SHP77 (cell line): Measurements from ENCODE around the gene PEAK1.

Source experiments
- DNase-seq, 2 experiments: peaks; one replicate each; lab custom pipeline; 2025; lab: John Stamatoyannopoulos, UW

PEAK1 gene, protein sequence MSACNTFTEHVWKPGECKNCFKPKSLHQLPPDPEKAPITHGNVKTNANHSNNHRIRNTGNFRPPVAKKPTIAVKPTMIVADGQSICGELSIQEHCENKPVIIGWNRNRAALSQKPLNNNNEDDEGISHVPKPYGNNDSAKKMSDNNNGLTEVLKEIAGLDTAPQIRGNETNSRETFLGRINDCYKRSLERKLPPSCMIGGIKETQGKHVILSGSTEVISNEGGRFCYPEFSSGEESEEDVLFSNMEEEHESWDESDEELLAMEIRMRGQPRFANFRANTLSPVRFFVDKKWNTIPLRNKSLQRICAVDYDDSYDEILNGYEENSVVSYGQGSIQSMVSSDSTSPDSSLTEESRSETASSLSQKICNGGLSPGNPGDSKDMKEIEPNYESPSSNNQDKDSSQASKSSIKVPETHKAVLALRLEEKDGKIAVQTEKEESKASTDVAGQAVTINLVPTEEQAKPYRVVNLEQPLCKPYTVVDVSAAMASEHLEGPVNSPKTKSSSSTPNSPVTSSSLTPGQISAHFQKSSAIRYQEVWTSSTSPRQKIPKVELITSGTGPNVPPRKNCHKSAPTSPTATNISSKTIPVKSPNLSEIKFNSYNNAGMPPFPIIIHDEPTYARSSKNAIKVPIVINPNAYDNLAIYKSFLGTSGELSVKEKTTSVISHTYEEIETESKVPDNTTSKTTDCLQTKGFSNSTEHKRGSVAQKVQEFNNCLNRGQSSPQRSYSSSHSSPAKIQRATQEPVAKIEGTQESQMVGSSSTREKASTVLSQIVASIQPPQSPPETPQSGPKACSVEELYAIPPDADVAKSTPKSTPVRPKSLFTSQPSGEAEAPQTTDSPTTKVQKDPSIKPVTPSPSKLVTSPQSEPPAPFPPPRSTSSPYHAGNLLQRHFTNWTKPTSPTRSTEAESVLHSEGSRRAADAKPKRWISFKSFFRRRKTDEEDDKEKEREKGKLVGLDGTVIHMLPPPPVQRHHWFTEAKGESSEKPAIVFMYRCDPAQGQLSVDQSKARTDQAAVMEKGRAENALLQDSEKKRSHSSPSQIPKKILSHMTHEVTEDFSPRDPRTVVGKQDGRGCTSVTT (N-terminal part only)

DNA sequence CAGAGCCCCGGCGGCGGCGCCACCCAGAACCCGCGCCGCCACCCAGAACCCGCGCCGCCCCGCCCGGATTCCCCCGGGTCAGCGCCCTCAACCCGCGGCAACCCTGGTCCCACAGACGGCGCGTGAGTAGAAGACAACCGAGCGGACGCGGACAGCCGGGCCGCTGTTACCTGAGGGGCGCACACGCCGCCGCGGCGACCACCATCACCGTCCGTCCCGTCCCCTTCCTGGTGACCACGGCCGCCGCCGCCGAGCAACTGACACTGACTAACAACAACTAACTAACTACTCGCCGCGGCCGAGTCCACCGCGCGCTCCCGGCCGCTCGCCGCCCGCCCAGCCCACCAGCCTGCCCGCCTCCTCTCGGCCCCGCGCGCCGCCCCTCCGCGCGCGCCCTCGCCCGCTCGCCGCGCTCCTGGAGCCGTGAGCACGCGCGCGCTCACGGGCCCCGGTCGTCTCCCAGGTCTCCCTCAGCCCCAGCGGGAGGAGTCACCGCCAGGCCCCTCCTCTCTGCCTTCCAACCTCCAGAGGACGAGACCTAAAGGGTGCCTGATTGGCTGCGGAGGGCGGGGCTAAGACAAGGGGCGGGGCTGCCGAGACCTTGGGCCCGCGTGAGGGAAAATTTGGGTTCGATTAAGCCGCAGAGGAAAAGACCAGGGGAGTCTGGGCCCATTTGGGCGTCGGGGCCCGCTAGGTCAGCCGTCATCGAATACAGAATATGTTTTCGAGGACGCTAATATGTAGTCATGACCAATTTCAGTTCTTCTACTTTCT is at the start of gene PEAK1:
PEAK1 (minus strand) TSS at position 269 of the 774 bp plus-strand sequence. CDS start 238,178 bp downstream, outside the sequence.
- DNase-seq = peak; percentile 97 to 98

GRCh38 chr15:77468896-77469295 is 49.0 kb upstream of the PEAK1 start:
- DNase-seq = no peak

- DNase-seq = no peak
Measured at GRCh38 chr15:77466521-77466920, 46.6 kb upstream of the PEAK1 start.

DNA sequence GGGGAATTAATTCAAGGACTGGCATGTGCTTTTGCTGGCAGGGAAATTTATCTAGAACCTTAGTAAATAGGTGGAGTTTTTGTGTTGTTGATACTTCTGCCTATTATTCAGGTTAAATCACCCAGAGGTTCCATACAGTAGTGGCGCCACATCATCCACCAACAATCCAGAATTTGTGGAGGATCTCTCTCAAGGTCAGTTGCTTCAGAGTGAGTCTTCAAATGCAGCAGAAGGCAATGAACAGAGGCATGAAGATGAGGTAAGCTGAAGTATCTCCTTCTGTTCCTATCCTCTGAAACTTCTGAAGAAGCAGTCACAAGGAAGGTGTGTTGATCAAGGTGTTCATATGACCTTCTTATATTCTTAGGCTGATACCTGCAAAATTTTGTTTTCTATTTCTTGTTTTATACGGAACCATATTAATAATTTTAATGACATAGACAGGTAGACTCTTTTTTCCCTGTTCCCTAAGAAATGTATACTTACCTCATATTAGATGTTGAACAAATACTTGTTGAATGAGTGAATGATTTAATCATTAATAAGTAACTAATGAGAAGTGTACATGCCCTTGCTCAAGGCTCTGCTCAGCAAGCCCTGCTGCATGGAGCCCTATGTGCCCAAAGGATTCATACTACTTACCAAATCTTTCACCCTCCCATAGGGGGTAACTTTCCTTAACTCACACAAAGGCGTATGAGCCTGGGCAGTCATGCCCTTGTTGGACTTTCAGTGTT is 44.4 kb upstream of the PEAK1 start:
- no peak for DNase-seq

DNA sequence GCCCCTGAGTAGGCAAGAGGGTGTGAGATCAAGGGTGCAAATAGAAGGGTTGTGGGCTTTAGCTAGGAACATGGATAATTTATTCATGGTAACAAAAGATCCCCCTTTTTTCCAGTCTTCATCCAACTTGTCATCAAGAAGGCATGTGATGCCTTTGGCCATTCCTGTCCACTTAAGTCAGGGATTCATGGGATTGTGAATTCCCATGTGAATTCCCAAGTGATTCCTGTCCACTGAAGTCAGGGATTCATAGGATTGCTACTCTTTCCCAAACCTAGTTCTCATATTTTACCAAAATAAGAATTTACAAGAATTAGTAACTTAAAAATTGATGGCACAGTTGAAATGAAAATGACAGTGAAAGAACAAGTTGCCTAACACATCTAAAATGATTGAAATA is 41.6 kb upstream of the PEAK1 start:
- no peak for DNase-seq

DNA sequence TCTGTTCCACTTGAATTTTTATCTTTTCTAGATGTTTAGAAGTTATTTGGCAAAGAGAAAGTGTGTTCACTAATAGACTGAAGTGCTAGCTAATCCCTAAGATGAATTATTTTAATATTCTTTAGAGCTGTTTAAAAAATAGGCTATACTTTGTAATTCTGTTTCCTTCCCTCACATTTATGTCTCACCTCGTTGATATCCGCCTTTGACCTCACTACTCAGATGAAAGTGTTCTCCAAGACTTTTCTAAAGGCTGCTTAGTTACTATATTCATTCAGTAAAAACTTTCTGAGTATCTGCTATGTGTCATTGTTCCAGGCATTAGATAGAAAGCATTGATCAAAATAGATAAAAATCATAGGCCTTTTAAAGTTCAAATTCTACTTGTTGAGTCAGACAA is 39.1 kb upstream of the PEAK1 start:
- DNase-seq = no peak

GRCh38 chr15:77457905-77458265 is 38.0 kb upstream of the PEAK1 start:
- no peak for DNase-seq

- DNase-seq = no peak
Measured at GRCh38 chr15:77457191-77457904, 37.4 kb upstream of the PEAK1 start.

GRCh38 chr15:77456746-77457145 is 36.8 kb upstream of the PEAK1 start:
- no peak for DNase-seq

- no peak for DNase-seq
Measured at GRCh38 chr15:77455696-77456321, 35.9 kb upstream of the PEAK1 start.

DNA sequence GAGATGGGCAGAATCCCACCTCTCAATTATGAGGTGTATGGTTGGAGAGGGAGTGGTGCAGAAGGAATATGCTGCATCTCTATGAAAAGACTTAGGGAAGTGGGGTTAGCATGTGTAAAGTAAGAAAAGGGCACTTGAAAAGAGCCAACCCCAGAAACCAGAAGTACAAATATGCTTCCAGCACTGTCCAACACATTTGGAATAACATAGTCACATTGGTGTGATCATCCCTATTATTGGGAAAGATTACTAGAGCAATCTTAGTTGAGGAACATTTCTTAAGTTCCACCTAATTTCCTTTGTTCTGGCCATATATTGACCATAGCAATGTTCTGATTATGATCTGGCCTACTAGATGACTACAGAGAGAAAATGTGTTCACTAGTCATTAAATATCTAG is 35.0 kb upstream of the PEAK1 start:
- no peak for DNase-seq

DNA sequence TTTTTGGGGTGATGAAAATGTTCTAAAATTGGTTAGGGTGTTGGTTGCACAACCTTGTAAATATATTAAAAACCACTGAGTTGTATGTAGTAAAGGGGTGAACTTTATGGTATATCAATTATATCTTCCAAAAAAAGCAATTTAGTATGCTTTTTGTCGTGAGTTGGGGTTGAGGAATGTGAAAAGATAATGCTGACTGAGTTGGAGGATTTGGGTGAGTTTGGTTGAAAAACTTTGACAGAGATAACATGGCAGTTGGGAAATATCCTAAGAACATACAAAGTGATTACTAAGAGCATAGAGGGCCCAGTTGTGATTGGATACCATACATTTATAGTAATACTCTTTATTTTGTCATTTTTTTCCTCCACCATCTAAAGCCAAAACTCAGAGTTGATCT is 34.4 kb upstream of the PEAK1 start:
- no peak for DNase-seq

DNA sequence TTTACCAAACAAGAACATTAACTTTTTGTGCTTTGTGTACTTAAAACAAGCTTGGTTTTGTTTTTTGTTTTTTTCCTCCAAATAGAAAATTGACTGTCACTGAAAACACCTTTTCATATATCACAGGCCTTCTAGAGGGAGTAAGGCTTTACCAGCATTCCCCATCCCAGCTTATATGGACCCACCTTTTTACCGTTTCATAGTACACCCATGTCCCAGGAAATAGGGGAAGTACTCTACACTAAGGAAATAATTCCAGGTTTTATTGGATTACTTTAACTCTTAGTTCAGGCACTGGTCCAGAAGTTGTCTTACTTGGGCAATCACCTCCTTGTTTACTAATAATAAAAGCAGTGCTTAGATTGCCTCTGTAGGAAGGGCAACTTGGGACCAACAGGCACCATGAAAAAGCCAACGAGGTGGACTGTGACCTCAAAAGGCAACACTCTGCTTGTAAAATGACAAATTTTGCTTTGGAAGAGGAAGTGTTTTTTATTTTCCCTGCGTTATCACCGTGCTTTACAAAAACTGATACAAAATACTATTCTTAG is 27.0 kb upstream of the PEAK1 start:
- no peak for DNase-seq

DNA sequence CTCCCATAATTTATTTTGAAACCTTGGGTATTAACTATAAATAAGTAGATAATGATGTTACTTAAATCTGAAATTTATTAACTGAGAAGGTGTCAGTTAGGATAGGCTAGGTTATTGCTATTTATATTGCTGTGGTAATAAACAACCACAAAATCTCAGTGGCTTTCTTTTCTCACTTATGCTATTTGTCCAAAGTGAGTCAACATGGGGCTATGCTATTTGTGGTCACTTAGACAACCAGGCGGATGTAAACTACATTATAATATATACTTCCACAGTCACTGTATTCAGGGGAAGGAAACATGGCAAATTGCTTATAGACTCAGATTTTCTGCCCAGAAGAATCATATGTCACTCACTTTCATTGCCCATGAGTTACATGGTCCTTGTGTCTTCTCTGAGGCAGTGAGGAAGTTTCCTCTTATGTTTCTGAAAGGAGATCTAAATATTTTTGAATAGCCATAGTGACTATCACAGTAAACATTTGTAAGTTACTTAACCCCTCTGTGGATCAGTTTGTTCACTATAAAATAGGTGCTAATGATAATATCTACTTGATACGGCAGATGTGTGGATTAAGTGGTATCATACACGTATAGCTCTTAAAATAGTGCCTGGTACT is 20.6 kb upstream of the PEAK1 start:
- DNase-seq = no peak

GRCh38 chr15:77437264-77437663 is 17.4 kb upstream of the PEAK1 start:
- DNase-seq = no peak

DNA sequence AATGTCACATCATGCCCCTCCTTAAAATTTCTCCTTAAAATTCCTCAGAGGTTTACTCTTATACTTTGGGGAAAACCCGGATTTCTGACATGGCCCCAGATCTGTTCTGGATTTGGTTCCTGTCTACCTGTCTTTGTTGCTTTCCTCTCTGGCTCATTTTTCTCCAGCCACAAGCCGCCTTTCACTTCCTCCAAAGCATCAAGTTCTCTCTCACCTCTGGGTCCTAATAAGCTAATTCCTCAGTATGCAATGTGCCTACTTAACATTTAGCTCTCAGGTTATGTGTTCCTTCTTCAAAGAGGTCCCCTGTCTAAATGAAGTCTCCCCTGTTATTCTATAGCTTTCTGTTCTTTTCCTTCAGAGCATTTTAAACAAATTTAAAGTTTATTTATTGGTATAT is 16.9 kb upstream of the PEAK1 start:
- no peak for DNase-seq

DNA sequence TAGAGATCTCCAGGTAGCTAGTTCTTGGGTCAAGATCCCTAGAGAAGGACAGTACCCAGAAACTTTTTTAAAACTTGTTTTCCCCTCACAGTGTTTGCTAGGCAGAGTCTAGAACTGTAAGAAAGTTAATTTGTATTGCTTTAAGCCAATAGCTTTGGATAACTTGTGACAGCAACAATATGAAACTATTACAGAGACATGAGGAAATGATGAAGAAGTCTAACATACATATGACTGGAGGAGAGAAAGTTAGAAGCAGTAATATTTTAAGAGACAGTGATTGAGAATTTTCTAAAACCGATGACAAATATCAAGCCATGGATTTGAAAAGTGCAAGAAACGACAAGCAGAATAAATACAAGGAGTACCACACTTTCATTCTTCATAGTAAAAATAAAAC is 10.7 kb upstream of the PEAK1 start:
- no peak for DNase-seq

DNA sequence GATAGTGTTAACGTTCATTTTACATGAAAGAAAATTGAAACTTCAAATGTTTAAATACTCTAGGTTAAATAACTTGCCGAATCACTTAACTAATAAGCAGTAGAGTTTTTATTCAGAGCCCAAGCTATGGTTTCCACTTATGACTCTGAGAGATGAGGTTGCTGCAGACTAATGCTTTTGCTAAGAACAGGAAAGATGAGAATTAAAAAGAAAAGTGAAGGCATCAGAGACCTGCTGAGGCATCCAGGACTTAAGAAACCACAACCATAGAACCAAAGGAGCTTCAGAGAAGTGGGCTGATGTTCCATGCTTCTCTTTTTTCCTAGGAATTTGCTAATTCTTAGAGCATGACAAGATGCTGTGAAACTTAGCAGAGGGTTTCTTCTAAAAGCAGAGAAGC is 10.3 kb upstream of the PEAK1 start:
- no peak for DNase-seq

- no peak for DNase-seq
Measured at GRCh38 chr15:77426871-77427270, 7.0 kb upstream of the PEAK1 start.
